ENCODE measurements around the gene OR2V1.

GRCh38 chr5:181138258-181138657 is 7.3 kb upstream of the OR2V1 start:
- TF ChIP-seq TAF1 (IDR thresholded peaks at IDR 0.05; ENCODE audit: low read depth, low read length) (no peak), POLR2A (IDR thresholded peaks at IDR 0.05; ENCODE audit: low read depth, low read length) (no peak), POLR2AphosphoS5 (IDR thresholded peaks at IDR 0.05; ENCODE audit: low read depth, low read length) (no peak), PAX5 (IDR thresholded peaks at IDR 0.05; ENCODE audit: insufficient read depth, low read length, severe bottlenecking) (no peak), SPI1 (IDR thresholded peaks at IDR 0.05; ENCODE audit: low read depth, low read length) (no peak), POU2F2 (IDR thresholded peaks at IDR 0.05; ENCODE audit: low read depth, low read length) (no peak)
